Stimulated activated CD8-positive, alpha-beta memory T cell treated with anti-CD3 and anti-CD28 coated beads, Interleukin-7, amount 100 ng/mL, for 1 hour (primary cell): ENCODE measurements around the gene SLC12A8.

ENCODE experiments used
- DNase-seq, 2 donors: peaks; one replicate each; pipeline ENCODE4 v3.0.0-alpha.2; 2020; ENCODE audit warnings: low read depth in 2 of 2

The SLC12A8 gene

GRCh38 chr3:125186261-125186787 is 26.2 kb downstream of the SLC12A8 start:
- no peak for DNase-seq

- no peak for DNase-seq
Measured at GRCh38 chr3:125185805-125186204, 26.7 kb downstream of the SLC12A8 start.

GRCh38 chr3:125179884-125180240 is 32.7 kb downstream of the SLC12A8 start:
- DNase-seq = no peak

GRCh38 chr3:125179143-125179883 is 33.2 kb downstream of the SLC12A8 start:
- no peak for DNase-seq

- DNase-seq = no peak
Measured at GRCh38 chr3:125177746-125178145, 34.8 kb downstream of the SLC12A8 start.

GRCh38 chr3:125175295-125176078 is 37.1 kb downstream of the SLC12A8 start:
- no peak for DNase-seq

- DNase-seq = no peak
Measured at GRCh38 chr3:125172346-125172745, 40.2 kb downstream of the SLC12A8 start.

GRCh38 chr3:125168711-125169393 is 43.7 kb downstream of the SLC12A8 start:
- no peak for DNase-seq

- DNase-seq = no peak
Measured at GRCh38 chr3:125166599-125167136, 45.9 kb downstream of the SLC12A8 start.

- DNase-seq = no peak
Measured at GRCh38 chr3:125165948-125166553, 46.5 kb downstream of the SLC12A8 start.

- no peak for DNase-seq
Measured at GRCh38 chr3:125165189-125165947, 47.2 kb downstream of the SLC12A8 start.

GRCh38 chr3:125163739-125164601 is 48.6 kb downstream of the SLC12A8 start:
- DNase-seq = no peak

- no peak for DNase-seq
Measured at GRCh38 chr3:125161607-125162219, 50.8 kb downstream of the SLC12A8 start.

GRCh38 chr3:125160606-125161371 is 51.8 kb downstream of the SLC12A8 start:
- no peak for DNase-seq

GRCh38 chr3:125157183-125157582 is 55.4 kb downstream of the SLC12A8 start:
- no peak for DNase-seq

GRCh38 chr3:125156456-125156855 is 56.1 kb downstream of the SLC12A8 start:
- no peak for DNase-seq

- DNase-seq = no peak
Measured at GRCh38 chr3:125154800-125155269, 57.7 kb downstream of the SLC12A8 start.

GRCh38 chr3:125154110-125154509 is 58.4 kb downstream of the SLC12A8 start:
- DNase-seq = no peak

- no peak for DNase-seq
Measured at GRCh38 chr3:125152951-125153350, 59.6 kb downstream of the SLC12A8 start.
